GM12873 (cell line): ENCODE results near the gene ZCCHC4.

ENCODE experiments used
- CTCF ChIP-seq: IDR thresholded peaks from 2 replicates; pipeline ENCODE4 v1.5.1; 2012; ENCODE audit warnings: low read depth, mild to moderate bottlenecking, moderate library complexity, low read length, control low read depth; ENCODE audit not compliant: insufficient read depth; ENCODE audit errors: missing control alignments

ZCCHC4 gene

GRCh38 chr4:25297528-25298242 is 14.9 kb upstream of the ZCCHC4 start:
- no peak for TF ChIP-seq CTCF

GRCh38 chr4:25299476-25300203 is 12.9 kb upstream of the ZCCHC4 start:
- no peak for TF ChIP-seq CTCF

- TF ChIP-seq CTCF: no peak
These were observed 11.1 kb upstream of the ZCCHC4 start for GRCh38 chr4:25301471-25301870.

GRCh38 chr4:25302626-25303025 is 9.9 kb upstream of the ZCCHC4 start:
- no peak for TF ChIP-seq CTCF

GRCh38 chr4:25303578-25303977 is 9.0 kb upstream of the ZCCHC4 start:
- TF ChIP-seq CTCF: no peak

- TF ChIP-seq CTCF: no peak
These were observed 6.0 kb upstream of the ZCCHC4 start for GRCh38 chr4:25306518-25307057.

- TF ChIP-seq CTCF: no peak
These were observed 5.0 kb upstream of the ZCCHC4 start for GRCh38 chr4:25307596-25307995.
